ENCODE measurements around the gene MAPK9.
A peak's percentile ranks its signal among the peaks of the same experiment; 100 is the strongest.

The MAPK9 gene

GRCh38 chr5:180294411-180294810 is 2.5 kb upstream of the MAPK9 start:
- DNase-seq, result no peak

- no peak for DNase-seq
Measured at GRCh38 chr5:180291234-180291940, 496 bp downstream of the MAPK9 start.

DNA sequence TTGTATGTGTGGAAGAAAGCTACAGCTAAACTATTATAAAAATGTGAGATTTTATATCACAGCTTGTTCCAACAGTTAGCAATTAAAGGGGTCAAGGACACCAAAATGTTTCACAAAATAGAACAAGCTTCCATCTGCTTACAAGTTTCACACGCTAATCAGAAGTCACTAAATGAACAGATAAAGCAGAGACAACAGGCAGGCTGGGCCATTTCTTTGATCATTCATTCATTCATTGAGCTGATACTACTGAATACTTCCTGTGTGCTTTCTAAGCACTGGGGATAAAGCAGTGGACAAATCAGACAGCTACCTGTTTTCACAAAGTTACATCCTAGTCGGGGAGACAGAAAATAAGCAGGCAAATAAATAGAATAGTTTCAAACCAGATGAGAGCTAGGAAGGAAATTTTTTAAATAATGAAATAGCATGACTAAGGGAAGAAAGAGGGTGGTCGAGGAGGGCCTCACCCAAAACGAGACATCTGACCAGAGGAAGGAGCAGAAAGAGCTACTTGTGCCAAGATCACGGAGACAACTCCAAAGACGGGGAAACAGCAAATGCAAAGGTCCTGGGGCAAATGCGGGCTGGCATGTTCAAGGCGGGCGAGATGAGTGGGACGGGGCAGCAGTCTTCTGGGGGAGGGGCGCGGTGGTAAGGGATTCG is 1.2 kb downstream of the MAPK9 start:
- no peak for DNase-seq

DNA sequence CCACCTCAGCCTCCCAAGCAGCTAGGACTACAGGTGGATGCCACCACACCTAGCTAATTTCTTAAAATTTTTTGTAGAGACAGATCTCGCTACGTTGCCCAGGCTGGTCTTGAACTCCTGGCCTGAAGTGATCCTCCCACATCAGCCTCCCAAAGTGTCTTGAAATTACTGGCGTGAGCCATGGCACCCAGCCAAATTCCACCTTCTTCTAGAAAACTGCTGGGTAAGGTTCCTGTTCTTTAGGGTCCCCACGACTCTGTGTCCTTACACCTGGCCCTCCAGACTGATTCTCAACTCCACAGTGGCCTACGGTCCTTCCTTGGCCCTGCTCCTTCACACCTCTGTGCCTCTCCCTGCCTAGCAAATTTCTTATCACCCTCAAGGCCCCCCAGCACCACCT is 1.9 kb downstream of the MAPK9 start:
- no peak for DNase-seq

DNA sequence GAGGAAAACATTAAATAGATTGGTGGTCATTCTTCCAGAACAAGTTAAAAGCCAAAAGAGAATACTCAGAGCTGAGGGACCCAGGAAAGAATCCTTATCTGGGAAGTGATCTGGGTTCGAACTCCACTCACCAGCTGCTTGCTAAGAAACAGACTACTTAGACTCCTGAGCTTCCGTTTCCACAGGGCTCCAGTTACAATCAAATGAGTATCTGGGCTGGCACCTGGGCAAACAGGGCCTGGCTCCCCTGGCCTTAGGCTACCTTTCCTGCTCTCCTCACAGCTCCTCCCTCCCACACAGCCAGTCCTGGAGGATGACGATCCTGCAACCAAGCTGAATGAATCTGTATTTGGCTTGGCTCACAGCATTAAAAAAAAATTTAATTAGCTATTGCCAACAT is 2.5 kb downstream of the MAPK9 start:
- no peak for DNase-seq

DNA sequence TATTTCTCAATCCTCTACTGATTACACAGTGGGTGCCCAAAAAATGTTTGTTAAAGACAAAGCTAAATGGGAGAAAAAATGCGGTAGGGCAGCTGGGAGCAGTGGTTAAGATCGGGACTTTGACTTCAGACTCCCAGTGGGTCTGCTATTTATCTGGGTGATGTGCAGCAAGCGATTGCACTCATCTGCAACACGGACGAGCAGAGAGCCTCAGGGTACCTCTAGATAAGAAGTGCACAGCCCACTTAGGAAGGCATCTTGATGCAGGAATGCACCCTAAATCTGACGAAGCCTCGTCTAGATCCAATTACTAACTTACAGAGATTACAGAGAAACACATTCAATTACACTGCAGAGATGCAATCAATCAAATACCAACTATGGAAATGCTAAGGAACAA is 4.0 kb downstream of the MAPK9 start:
- DNase-seq, result no peak

DNA sequence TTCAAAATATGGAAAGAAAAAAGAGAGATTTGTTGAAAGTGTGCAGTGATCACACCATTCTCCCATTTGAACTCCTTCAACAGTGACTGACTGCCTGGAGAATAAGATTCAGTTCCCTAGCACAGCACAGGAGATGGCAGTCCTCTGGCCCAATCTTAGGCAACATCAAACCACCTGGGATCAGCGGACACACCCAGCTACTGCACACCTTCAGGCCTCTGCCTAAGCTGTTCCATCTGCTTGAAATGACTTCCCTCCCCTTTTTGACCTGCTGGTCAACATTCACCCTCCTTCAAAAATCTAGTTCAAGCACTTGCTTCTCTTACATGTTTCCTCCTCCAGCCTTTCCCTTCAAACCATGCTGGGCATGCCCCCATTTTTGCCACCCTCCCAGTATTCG is 4.5 kb downstream of the MAPK9 start:
- DNase-seq, result no peak

GRCh38 chr5:180284149-180284548 is 7.7 kb downstream of the MAPK9 start:
- DNase-seq, result no peak

GRCh38 chr5:180283026-180283615 is 8.8 kb downstream of the MAPK9 start:
- DNase-seq, result no peak

DNA sequence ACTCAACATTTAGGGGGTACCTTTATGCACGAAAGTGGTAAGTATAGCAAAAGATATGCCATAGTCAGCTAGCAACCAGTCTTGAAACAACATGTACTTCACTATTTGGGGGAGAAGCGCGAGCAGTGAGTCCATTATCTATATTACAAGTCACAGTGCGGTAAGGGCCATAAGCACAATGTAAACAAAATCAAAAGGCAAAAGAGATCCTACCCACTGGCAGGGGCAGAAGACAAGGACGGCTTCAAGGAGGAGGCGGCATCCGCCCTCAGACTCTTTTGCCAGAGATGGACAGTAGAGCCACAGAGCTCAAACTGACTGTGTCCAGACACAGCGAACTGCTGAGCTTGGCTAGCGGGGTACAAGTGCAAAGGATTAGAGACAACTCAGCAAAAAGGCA is 9.6 kb downstream of the MAPK9 start:
- no peak for DNase-seq

GRCh38 chr5:180281706-180282105 is 10.2 kb downstream of the MAPK9 start:
- DNase-seq, result no peak

DNA sequence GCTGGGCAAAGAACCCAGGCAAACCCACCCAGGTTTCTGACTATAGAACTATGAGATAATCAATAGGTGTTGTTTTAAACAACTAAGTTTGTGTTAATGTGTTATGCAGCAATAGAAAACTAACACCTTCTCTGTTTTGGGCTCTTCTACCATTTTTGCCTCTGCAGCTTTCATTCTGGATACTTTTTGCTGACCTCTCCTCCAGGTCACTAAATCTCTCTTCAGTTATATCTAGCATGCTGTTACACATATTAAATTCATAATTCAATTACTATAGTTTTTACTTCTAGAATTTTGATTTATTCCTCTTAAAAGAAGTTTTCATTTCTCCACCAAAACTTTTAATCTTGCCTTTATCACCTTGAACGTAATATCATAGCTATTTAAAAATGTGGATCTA is 17.2 kb downstream of the MAPK9 start:
- DNase-seq, result no peak

DNA sequence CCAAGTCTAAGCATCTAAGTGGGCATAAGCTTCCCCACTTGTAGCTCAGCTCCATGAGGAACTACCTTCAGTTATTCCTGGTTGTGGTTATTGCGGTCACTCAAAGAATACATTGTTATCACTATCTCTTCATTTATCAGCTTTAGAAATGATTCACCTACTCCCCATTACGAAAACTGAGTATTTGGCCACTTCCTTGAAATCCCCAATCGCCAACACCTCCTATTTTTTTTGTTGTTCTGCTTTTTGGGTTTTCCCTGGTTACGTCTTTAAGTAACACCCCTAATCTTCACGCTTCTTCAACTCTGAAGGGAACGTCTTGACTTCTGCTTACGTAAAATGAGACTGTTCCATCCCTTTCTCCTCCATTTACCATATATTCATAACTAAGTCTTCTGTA is 20.7 kb downstream of the MAPK9 start:
- DNase-seq, result no peak

DNA sequence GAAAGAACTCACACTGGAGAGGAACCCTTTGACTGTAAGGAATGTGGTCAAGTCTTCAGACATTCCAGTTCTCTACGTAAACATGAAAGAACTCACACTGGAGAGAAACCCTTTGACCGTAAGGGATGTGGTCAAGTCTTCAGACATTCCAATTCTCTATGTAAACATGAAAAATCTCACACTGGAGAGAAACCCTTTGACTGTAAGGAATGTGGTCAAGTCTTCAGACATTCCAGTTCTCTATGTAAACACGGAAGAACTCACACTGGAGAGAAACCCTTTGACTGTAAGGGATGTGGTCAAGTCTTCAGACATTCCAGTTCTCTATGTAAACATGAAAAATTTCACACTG is 32.6 kb downstream of the MAPK9 start:
- DNase-seq, result peak; percentile 12

DNA sequence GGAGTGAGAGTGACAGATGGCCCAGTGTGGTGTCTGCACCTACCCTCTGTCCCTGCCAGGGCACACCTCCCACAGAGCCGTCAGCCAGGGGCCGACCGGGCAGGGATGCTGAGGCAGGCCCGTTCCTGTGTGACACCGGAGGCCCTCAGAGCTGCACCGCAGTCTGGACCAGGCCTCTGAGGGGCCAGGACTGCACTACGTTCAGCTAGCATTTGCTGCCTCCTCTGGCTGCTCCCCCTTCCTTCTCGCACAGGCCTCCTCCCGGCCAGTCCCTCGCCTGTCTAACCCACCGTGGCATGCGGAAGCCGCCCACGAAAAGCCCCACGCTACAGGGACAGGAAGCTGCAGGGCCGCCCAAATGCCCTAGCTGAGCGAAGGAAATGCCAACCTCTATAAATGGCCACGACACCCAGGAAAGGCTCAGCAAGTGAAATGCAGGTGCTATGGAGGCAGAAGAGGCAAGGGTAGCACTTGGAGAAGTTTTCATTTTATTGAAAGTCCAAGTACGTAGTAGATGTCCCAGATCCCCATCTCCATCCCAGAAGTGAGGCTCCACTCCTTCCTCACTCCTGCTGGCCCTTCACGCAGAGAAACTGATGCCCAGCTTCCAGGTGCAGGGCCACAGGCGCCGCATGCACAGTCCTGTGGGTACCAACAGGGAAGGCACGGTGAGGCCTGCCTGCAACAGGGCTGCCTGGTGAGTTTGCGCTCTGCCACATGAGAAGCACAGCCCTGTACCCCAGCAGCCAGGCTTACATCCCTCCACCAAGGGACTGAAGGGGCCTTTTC is 38.7 kb downstream of the MAPK9 start:
- no peak for DNase-seq

DNA sequence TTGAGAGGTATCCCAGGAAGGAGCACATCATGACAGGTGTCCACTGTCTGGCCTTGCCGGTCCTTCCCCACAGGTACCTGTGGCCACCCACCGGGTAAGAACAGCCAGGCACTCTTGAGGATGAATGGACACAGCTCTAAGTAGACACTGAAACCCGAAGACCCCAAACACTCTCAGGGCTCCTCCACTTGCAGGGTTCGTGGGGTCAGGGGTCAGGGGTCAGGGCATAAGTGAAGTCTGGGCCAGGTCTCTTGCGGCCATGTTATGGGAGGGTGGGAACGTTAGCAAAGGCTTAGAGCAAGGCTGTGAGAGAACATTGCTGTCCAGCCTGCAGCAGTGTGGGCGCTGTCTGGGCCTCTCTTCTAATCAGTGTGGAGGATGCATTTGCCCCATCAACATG is 40.0 kb downstream of the MAPK9 start:
- no peak for DNase-seq

- no peak for DNase-seq
Measured at GRCh38 chr5:180251141-180251540, 40.7 kb downstream of the MAPK9 start.

GRCh38 chr5:180250329-180250728 is 41.6 kb downstream of the MAPK9 start:
- DNase-seq, result no peak

- no peak for DNase-seq
Measured at GRCh38 chr5:180241600-180241999, 50.3 kb downstream of the MAPK9 start.

DNA sequence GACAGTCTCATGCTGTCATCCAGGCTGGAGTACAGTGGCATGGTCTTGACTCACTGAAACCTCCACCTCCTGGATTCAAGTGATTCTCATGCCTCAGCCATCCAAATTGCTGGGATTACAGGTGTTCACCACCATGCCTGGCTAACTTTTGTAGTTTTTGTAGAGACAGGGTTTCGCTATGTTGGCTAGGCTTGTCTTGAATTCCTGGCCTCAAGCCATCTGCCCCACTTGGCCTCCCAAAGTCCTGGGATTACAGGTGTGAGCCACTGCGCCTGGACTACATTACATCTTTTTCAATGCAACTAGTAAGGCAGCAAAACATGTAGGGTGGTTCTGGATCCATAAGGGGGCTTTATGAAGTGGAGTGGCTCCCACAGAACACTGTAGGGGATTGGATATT is 53.3 kb downstream of the MAPK9 start:
- DNase-seq, result no peak

DNA sequence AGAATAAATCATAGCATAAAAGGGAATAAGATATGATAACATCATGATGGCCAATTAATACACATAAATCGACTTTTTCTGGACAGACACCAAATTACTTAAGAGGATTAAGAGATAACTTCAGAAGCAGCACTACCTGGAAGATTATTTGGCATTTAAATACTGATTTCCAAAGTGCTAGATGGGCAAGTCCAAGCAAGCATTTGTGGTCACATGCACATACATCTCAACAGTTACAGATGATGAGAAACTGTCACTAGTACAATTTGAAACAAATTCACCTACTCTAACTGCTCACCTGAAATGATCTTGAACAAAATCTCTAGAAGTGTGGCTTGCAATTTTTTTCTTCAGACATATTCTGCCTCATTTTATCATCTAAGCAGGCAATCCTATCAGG is 56.0 kb downstream of the MAPK9 start:
- no peak for DNase-seq

DNA sequence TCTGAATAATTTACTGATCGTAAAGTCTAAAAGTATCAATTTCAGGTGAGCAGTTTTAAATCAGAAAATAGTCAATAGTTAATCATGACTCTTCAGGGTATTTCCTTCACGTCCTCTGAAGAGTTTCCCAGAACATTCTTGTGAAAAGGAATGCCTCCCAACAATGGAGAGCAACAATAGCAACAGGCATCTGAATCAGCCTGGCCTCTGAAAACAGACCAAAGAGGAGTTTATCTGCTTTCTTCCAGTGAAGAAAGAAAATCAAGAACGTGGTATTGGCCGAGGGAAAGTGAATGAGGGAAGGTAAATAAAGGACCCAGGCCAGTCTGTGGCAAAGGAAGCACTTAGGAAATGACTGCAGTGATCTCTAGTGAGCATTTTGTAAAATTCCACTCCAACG is 56.8 kb downstream of the MAPK9 start:
- DNase-seq, result no peak

- no peak for DNase-seq
Measured at GRCh38 chr5:180234271-180234670, 57.6 kb downstream of the MAPK9 start.

- no peak for DNase-seq
Measured at GRCh38 chr5:180233729-180234128, 58.2 kb downstream of the MAPK9 start.

All from fibroblast of skin of scalp (primary cell).